Esophagus muscularis mucosa (tissue), 4 donors: ENCODE data around the gene TMEM225B.

ENCODE experiments used
- EP300 ChIP-seq: sonication (generic); formaldehyde crosslinking; IDR thresholded peaks from one replicate; pipeline ENCODE4 v1.6.1; 2017; ENCODE audit warnings: antibody characterized with exemption
- POLR2AphosphoS5 ChIP-seq, 2 donors: sonication (generic); formaldehyde crosslinking; IDR thresholded peaks; one replicate each; pipeline ENCODE4 v1.6.1; 2017; ENCODE audit warnings: antibody characterized with exemption in 2 of 2
- TF ChIP-seq, protein P1 (sequence below), 3 experiments: fragments of 200-600 bp in 2 of 3; fragments of 450-650 bp in 1 of 3; sonication (generic) in 2 of 3; IDR thresholded peaks; one replicate each; pipeline ENCODE4 v1.5.1; 2017 to 2019; ENCODE audit warnings: antibody characterized with exemption in 3 of 3, mild to moderate bottlenecking in 2 of 3, moderate library complexity in 1 of 3

DNA sequence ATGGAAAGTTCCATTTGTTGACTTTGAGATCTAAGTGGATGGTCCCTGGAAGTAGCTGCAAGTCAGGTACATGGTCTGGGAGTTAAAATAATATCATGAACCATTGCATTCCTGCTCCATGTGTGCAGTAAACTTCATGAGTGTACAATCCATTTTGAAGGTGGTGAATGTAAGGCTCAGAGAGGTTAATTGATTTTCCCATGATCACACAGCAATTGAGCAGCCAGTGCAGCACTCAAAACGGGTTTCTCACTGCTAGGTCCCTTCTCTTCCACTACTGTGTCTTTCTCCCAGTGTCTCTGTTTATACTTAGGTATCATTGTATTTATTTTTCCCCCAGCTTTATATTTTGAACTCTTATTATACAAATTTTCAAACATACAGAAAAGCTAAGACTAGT, 28.6 kb downstream of the TMEM225B start:
- TF ChIP-seq, protein P1, sequence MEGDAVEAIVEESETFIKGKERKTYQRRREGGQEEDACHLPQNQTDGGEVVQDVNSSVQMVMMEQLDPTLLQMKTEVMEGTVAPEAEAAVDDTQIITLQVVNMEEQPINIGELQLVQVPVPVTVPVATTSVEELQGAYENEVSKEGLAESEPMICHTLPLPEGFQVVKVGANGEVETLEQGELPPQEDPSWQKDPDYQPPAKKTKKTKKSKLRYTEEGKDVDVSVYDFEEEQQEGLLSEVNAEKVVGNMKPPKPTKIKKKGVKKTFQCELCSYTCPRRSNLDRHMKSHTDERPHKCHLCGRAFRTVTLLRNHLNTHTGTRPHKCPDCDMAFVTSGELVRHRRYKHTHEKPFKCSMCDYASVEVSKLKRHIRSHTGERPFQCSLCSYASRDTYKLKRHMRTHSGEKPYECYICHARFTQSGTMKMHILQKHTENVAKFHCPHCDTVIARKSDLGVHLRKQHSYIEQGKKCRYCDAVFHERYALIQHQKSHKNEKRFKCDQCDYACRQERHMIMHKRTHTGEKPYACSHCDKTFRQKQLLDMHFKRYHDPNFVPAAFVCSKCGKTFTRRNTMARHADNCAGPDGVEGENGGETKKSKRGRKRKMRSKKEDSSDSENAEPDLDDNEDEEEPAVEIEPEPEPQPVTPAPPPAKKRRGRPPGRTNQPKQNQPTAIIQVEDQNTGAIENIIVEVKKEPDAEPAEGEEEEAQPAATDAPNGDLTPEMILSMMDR (IDR thresholded peaks at IDR 0.05): no peak
- TF ChIP-seq EP300 (no peak), POLR2AphosphoS5 (IDR thresholded peaks at IDR 0.05) (no peak)
